GM19467 (cell line): ENCODE data around the gene TCF20.
A peak's percentile ranks its signal among the peaks of the same experiment; 100 is the strongest.

Experiments used
- ATAC-seq: cut with Tn5 transposase; IDR thresholded peaks from one replicate; pipeline ENCODE4 v1.9.1; 2021; ENCODE audit warnings: mild to moderate bottlenecking, moderate library complexity; ENCODE audit not compliant: unreplicated experiment

TCF20 gene

GRCh38 chr22:42270510-42271190, at the start of gene TCF20:
Gene TCF20 (minus strand): TSS chr22:42270653. CDS start chr22:42215305, 55,348 bp downstream.
- peak; percentile 49 for ATAC-seq

- no peak for ATAC-seq
These were observed 48.9 kb upstream of the TCF20 start for GRCh38 chr22:42319386-42319785.

- ATAC-seq, result no peak
These were observed 48.5 kb upstream of the TCF20 start for GRCh38 chr22:42318967-42319366.

- ATAC-seq, result no peak
These were observed 47.5 kb upstream of the TCF20 start for GRCh38 chr22:42317691-42318547.

GRCh38 chr22:42317008-42317407, 46.6 kb upstream of the TCF20 start:
- ATAC-seq, result no peak

- ATAC-seq, result no peak
These were observed 44.9 kb upstream of the TCF20 start for GRCh38 chr22:42315392-42315756.

- ATAC-seq, result no peak
These were observed 44.4 kb upstream of the TCF20 start for GRCh38 chr22:42314709-42315391.

- no peak for ATAC-seq
These were observed 43.5 kb upstream of the TCF20 start for GRCh38 chr22:42313804-42314581.

- ATAC-seq, result no peak
These were observed 42.8 kb upstream of the TCF20 start for GRCh38 chr22:42313204-42313603.

- ATAC-seq, result no peak
These were observed 40.0 kb upstream of the TCF20 start for GRCh38 chr22:42310291-42311015.

GRCh38 chr22:42309865-42310264, 39.4 kb upstream of the TCF20 start:
- ATAC-seq, result no peak

- ATAC-seq, result no peak
These were observed 38.5 kb upstream of the TCF20 start for GRCh38 chr22:42308892-42309468.

- no peak for ATAC-seq
These were observed 37.5 kb upstream of the TCF20 start for GRCh38 chr22:42307806-42308563.

GRCh38 chr22:42306010-42306409, 35.6 kb upstream of the TCF20 start:
- no peak for ATAC-seq

GRCh38 chr22:42304324-42304790, 33.9 kb upstream of the TCF20 start:
- no peak for ATAC-seq

GRCh38 chr22:42303396-42304323, 33.2 kb upstream of the TCF20 start:
- no peak for ATAC-seq

- no peak for ATAC-seq
These were observed 31.3 kb upstream of the TCF20 start for GRCh38 chr22:42301742-42302102.
